Stimulated activated naive B cell treated with anti-CD40 and anti-IgM and Interleukin-4, amounts not matched to agents 10 μg/mL and 1 μg/mL and 100 μg/mL, for 72 hours (primary cell): ENCODE results near the gene NDUFAB1.
A peak's percentile ranks its signal among the peaks of the same experiment; 100 is the strongest.
"Not testable (repeated sequence)": the region's sequence is repeated elsewhere in the genome, so short reads cannot be mapped to it uniquely, and the experiment has no call there.

Experiments used
- ATAC-seq, 2 donors: fragments of 150-1000 bp; cut with Tn5 transposase; replicated peaks; 2 replicates each; pipeline ENCODE4 v1.10.0; 2021; ENCODE audit warnings: moderate library complexity in 1 of 2
- DNase-seq: peaks from one replicate; pipeline ENCODE4 v3.0.0; 2021
- H3K27ac Mint-ChIP-seq: one replicate; pipeline ENCODE4 v1.8.0; 2022; ENCODE audit warnings: mild to moderate bottlenecking, mixed read lengths
- H3K27me3 Mint-ChIP-seq, 2 donors: one replicate each; pipeline ENCODE4 v1.8.0; 2022; ENCODE audit warnings: mixed read lengths in 2 of 2
- H3K36me3 Mint-ChIP-seq, 2 donors: one replicate each; pipeline ENCODE4 v1.8.0; 2022; ENCODE audit warnings: mixed read lengths in 2 of 2, mild to moderate bottlenecking in 1 of 2
- H3K4me1 Mint-ChIP-seq, 2 donors: one replicate each; pipeline ENCODE4 v1.8.0; 2022; ENCODE audit warnings: mixed read lengths in 2 of 2, mild to moderate bottlenecking in 1 of 2
- H3K4me3 Mint-ChIP-seq, 2 donors: one replicate each; pipeline ENCODE4 v1.8.0; 2022; ENCODE audit warnings: mild to moderate bottlenecking in 2 of 2, mixed read lengths in 2 of 2, moderate library complexity in 1 of 2
- H3K9me3 Mint-ChIP-seq, 2 donors: one replicate each; pipeline ENCODE4 v1.8.0; 2022; ENCODE audit warnings: mixed read lengths in 2 of 2, mild to moderate bottlenecking in 1 of 2

The NDUFAB1 gene

GRCh38 chr16:23607726-23608125 lies 11.6 kb upstream of the NDUFAB1 start:
- no peak for DNase-seq

DNA sequence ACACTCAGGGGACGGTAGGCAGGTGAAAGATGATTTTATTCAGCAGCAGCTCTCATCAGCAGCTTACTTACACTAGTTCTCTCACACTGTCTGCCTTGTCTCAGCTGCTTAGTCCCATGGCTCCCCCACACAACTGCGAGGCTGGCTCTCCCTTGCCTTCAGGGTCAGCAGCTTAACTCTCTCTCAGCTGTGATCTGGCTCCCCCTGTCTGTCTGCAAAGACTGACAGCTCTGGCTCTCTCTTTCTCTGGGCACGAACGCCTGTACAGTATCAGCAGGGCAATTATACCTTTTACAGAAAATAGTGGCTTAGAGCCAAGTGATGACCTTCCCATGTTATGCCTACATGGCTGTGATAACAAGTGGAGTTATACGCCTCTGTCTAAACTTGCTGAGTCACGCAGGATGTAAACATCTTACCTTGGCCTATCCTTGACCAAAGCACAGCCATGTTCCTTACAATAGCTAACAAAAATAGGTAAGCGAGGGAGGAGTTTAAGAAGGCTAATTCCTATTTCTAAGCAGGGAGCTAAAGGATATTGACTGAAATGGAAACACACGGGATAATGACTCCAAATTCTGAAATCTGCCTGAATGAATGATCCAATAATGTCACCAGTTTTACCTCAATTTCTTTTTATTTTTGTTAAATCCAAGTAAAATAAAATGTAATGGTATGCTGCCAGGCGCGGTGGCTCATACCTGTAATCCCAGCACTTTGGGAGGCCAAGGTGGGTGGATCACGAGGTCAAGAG lies 1.1 kb upstream of the NDUFAB1 start:
- ATAC-seq (peak in 1 of 2 donors; percentile 20), DNase-seq (peak; percentile 6)
- H3K36me3 Mint-ChIP-seq: peaks cover 19 to 25% of the 10 kb centered on the region in 2 donors
- peak overlapping the region; percentile 57 to 61 for H3K4me3 Mint-ChIP-seq
- peak overlapping the region; percentile 91 for H3K27ac Mint-ChIP-seq
- peaks cover 9 to 33% of the 10 kb centered on the region in 2 donors for H3K4me1 Mint-ChIP-seq
- no peaks in the 10 kb centered on the region for H3K27me3 Mint-ChIP-seq
- H3K9me3 Mint-ChIP-seq: no peaks in the 10 kb centered on the region

More at GRCh38 chr16:23607726-23608125, 11.6 kb upstream of the NDUFAB1 start:
- H3K4me3 Mint-ChIP-seq: no peak overlapping the region
- H3K4me1 Mint-ChIP-seq: no peaks in the 10 kb centered on the region
- H3K27me3 Mint-ChIP-seq: no peaks in the 10 kb centered on the region
- ATAC-seq: no peak
- H3K36me3 Mint-ChIP-seq: peaks cover 24 to 29% of the 10 kb centered on the region in 2 donors
- H3K27ac Mint-ChIP-seq: no peak overlapping the region
- H3K9me3 Mint-ChIP-seq: no peaks in the 10 kb centered on the region

DNA sequence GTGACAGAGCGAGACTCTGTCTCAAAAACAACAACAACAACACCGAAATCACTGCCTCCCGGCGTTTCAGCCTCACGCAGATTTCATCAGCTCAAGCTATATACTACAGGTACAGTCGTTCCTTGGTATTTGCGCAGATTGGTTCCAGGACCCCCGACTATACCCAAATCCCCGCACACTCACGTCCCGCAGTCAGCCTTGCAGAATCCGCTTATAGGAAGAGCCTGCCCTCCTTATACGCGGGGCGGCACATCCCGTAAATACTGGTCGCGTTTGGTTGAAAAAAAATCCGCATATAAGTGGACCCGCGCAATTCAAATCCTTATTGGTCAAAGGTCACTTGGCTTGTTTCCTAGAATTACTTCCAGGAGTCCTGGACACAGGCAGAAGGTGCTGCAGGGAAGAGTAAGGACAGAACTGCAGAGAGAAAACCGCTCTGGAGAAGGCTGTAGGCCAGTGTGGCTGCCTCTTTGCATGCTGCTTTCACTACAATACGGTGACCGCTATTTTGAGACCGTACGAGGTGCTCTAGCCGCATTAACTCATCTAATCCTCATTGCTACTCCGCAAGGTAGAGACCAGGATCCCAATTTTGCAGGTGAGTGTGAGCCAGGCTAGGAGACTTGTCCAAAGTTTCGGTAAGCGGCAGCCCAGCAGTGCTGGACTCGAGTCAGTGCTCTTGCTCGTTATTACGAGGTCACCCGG lies 718 bp downstream of the NDUFAB1 start:
- Mint-ChIP-seq H3K9me3 (no peaks in the 10 kb centered on the region), H3K36me3 (peaks cover 20 to 26% of the 10 kb centered on the region in 2 donors), H3K27ac (peak overlapping the region; percentile 86), H3K27me3 (no peaks in the 10 kb centered on the region), H3K4me3 (peak overlapping the region; percentile 85 to 89), H3K4me1 (peaks cover 14 to 39% of the 10 kb centered on the region in 2 donors)
- DNase-seq (no peak), ATAC-seq (peak; percentile 4 to 8)

- DNase-seq (no peak), ATAC-seq (no peak)
- Mint-ChIP-seq H3K4me1 (peaks cover 16 to 39% of the 10 kb centered on the region in 2 donors), H3K36me3 (peaks cover 25 to 34% of the 10 kb centered on the region in 2 donors), H3K27me3 (no peaks in the 10 kb centered on the region), H3K4me3 (no peak overlapping the region), H3K9me3 (no peaks in the 10 kb centered on the region), H3K27ac (peak overlapping the region; percentile 51)
Measured at GRCh38 chr16:23594186-23594585, 1.9 kb downstream of the NDUFAB1 start.

GRCh38 chr16:23590181-23590580 lies 5.9 kb downstream of the NDUFAB1 start:
- H3K9me3 Mint-ChIP-seq: no peaks in the 10 kb centered on the region
- ATAC-seq: no peak
- peaks cover 31 to 45% of the 10 kb centered on the region in 2 donors for H3K36me3 Mint-ChIP-seq

DNA sequence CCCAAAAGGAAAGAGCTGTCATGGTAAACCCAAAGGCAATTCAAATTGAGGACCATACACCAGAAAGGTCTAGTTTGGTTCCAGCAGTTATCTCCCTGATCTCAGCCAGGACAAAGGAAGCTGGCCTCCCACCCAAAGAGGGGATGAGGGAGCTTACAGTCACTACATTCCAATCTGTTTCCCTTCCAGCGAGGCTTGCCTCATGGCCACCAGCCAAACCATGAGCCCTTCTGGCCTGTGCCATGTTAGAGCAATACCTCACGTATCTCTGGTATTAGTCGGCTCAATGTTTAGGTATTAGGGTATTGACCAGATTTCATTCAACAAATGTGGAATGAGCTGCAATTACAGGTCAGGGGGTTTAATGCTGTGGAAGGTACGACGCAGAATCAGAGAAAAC lies 8.4 kb downstream of the NDUFAB1 start:
- Mint-ChIP-seq H3K27ac (no peak overlapping the region), H3K9me3 (no peaks in the 10 kb centered on the region), H3K4me1 (peaks cover 11 to 12% of the 10 kb centered on the region in 2 donors), H3K27me3 (no peaks in the 10 kb centered on the region), H3K36me3 (peaks cover 39 to 52% of the 10 kb centered on the region in 2 donors), H3K4me3 (no peak overlapping the region)
- no peak for DNase-seq
- ATAC-seq: no peak

More at GRCh38 chr16:23590181-23590580, 5.9 kb downstream of the NDUFAB1 start:
- no peak overlapping the region for H3K4me3 Mint-ChIP-seq
- DNase-seq: no peak
- H3K27me3 Mint-ChIP-seq: no peaks in the 10 kb centered on the region
- H3K27ac Mint-ChIP-seq: no peak overlapping the region
- H3K4me1 Mint-ChIP-seq: peaks cover 15 to 29% of the 10 kb centered on the region in 2 donors

GRCh38 chr16:23584186-23585076 lies 11.7 kb downstream of the NDUFAB1 start:
- Mint-ChIP-seq H3K27ac (no peak overlapping the region), H3K9me3 (no peaks in the 10 kb centered on the region), H3K4me1 (peaks cover 0 to 4% of the 10 kb centered on the region in 2 donors), H3K36me3 (peaks cover 30 to 49% of the 10 kb centered on the region in 2 donors), H3K4me3 (no peak overlapping the region), H3K27me3 (no peaks in the 10 kb centered on the region)
- ATAC-seq: no peak
- DNase-seq: no peak

- H3K27me3 Mint-ChIP-seq, DNase-seq, H3K9me3 Mint-ChIP-seq, ATAC-seq, H3K4me1 Mint-ChIP-seq, H3K27ac Mint-ChIP-seq, H3K4me3 Mint-ChIP-seq: not testable (repeated sequence)
- peaks cover 29 to 48% of the 10 kb centered on the region in 2 donors for H3K36me3 Mint-ChIP-seq
Measured at GRCh38 chr16:23583271-23583670, 12.8 kb downstream of the NDUFAB1 start.

- no peaks in the 10 kb centered on the region for H3K9me3 Mint-ChIP-seq
- no peak overlapping the region for H3K4me3 Mint-ChIP-seq
- H3K27me3 Mint-ChIP-seq: no peaks in the 10 kb centered on the region
- peaks cover 28 to 47% of the 10 kb centered on the region in 2 donors for H3K36me3 Mint-ChIP-seq
- H3K27ac Mint-ChIP-seq: no peak overlapping the region
- H3K4me1 Mint-ChIP-seq: no peaks in the 10 kb centered on the region
- no peak for DNase-seq
- no peak for ATAC-seq
Measured at GRCh38 chr16:23581764-23582163, 14.4 kb downstream of the NDUFAB1 start.

- ATAC-seq (no peak), DNase-seq (no peak)
- Mint-ChIP-seq H3K36me3 (peaks cover 31 to 56% of the 10 kb centered on the region in 2 donors), H3K27ac (no peak overlapping the region), H3K4me3 (no peak overlapping the region), H3K4me1 (no peaks in the 10 kb centered on the region), H3K9me3 (no peaks in the 10 kb centered on the region), H3K27me3 (no peaks in the 10 kb centered on the region)
Measured at GRCh38 chr16:23580391-23580790, 15.7 kb downstream of the NDUFAB1 start.

GRCh38 chr16:23579371-23579770 lies 16.7 kb downstream of the NDUFAB1 start:
- no peak for ATAC-seq
- Mint-ChIP-seq H3K27me3 (no peaks in the 10 kb centered on the region), H3K9me3 (no peaks in the 10 kb centered on the region), H3K36me3 (peaks cover 33 to 61% of the 10 kb centered on the region in 2 donors), H3K4me3 (no peak overlapping the region), H3K27ac (no peak overlapping the region), H3K4me1 (no peaks in the 10 kb centered on the region)
- DNase-seq: no peak

GRCh38 chr16:23578101-23578830 lies 17.9 kb downstream of the NDUFAB1 start:
- no peak for DNase-seq

DNA sequence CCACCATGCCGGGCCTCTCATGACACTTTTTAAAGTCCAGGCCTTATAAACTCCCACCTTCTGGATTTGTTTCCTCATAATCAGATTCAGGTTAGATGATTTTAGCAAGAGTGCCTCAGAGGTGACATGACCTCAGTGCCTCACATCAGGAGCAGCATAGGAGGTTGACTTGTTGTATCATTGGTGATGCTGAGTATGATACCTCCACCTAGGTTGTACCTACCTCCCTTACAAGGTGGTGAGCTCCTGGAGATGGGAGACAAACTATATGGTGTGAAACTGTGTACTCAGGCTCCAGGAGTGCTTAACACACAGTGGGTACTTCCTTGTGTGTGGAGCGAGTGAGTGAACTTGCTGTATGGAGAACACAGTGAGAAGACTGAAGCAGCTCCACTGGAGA lies 18.6 kb downstream of the NDUFAB1 start:
- no peaks in the 10 kb centered on the region for H3K9me3 Mint-ChIP-seq
- H3K4me1 Mint-ChIP-seq: no peaks in the 10 kb centered on the region
- H3K4me3 Mint-ChIP-seq: no peak overlapping the region
- H3K27me3 Mint-ChIP-seq: no peaks in the 10 kb centered on the region
- peaks cover 32 to 63% of the 10 kb centered on the region in 2 donors for H3K36me3 Mint-ChIP-seq
- H3K27ac Mint-ChIP-seq: peak overlapping the region; percentile 44
- DNase-seq (no peak), ATAC-seq (no peak)

More at GRCh38 chr16:23578101-23578830, 17.9 kb downstream of the NDUFAB1 start:
- Mint-ChIP-seq H3K27me3 (no peaks in the 10 kb centered on the region), H3K4me1 (no peaks in the 10 kb centered on the region), H3K27ac (no peak overlapping the region), H3K4me3 (no peak overlapping the region), H3K36me3 (peaks cover 37 to 66% of the 10 kb centered on the region in 2 donors), H3K9me3 (no peaks in the 10 kb centered on the region)
- ATAC-seq: no peak
